Activated CD4-positive, alpha-beta T cell treated with anti-CD3 and anti-CD28 coated beads for 1 hour (primary cell): Measurements from ENCODE around the gene UACA.
"Not testable (repeated sequence)": the region's sequence is repeated elsewhere in the genome, so short reads cannot be mapped to it uniquely, and the experiment has no call there.

ENCODE experiments used
- DNase-seq: peaks from one replicate; pipeline ENCODE4 v3.0.0-alpha.2; 2020

The UACA gene

GRCh38 chr15:70707686-70708300, 55.6 kb downstream of the UACA start:
- no peak for DNase-seq

GRCh38 chr15:70704731-70705130, 58.6 kb downstream of the UACA start:
- DNase-seq = no peak

- no peak for DNase-seq
Observed at GRCh38 chr15:70704166-70704565, 59.2 kb downstream of the UACA start.

GRCh38 chr15:70703096-70703878, 60.1 kb downstream of the UACA start:
- no peak for DNase-seq

GRCh38 chr15:70702584-70702983, 60.8 kb downstream of the UACA start:
- DNase-seq = no peak

- no peak for DNase-seq
Observed at GRCh38 chr15:70701891-70702568, 61.3 kb downstream of the UACA start.

- no peak for DNase-seq
Observed at GRCh38 chr15:70701171-70701570, 62.2 kb downstream of the UACA start.

GRCh38 chr15:70699890-70700289, 63.5 kb downstream of the UACA start:
- no peak for DNase-seq

GRCh38 chr15:70698836-70699390, 64.4 kb downstream of the UACA start:
- DNase-seq = no peak

GRCh38 chr15:70698426-70698825, 64.9 kb downstream of the UACA start:
- no peak for DNase-seq

- DNase-seq = no peak
Observed at GRCh38 chr15:70690491-70691276, 72.7 kb downstream of the UACA start.

- DNase-seq = no peak
Observed at GRCh38 chr15:70690021-70690420, 73.3 kb downstream of the UACA start.

- no peak for DNase-seq
Observed at GRCh38 chr15:70687482-70687881, 75.9 kb downstream of the UACA start.

GRCh38 chr15:70680817-70681216, 82.5 kb downstream of the UACA start:
- no peak for DNase-seq

GRCh38 chr15:70679919-70680231, 83.5 kb downstream of the UACA start:
- no peak for DNase-seq

GRCh38 chr15:70672081-70672480, 91.3 kb downstream of the UACA start:
- no peak for DNase-seq

GRCh38 chr15:70670680-70671079, 92.7 kb downstream of the UACA start:
- DNase-seq = no peak

GRCh38 chr15:70669966-70670658, 93.2 kb downstream of the UACA start:
- no peak for DNase-seq

- DNase-seq = no peak
Observed at GRCh38 chr15:70669006-70669602, 94.3 kb downstream of the UACA start.

GRCh38 chr15:70665599-70665998, 97.8 kb downstream of the UACA start:
- DNase-seq = no peak

GRCh38 chr15:70664494-70664893, 98.9 kb downstream of the UACA start:
- DNase-seq = no peak

GRCh38 chr15:70663069-70663468, 100.3 kb downstream of the UACA start:
- DNase-seq = not testable (repeated sequence)
